ENCODE data around the gene MEGF10. TPM values are rescaled to one million over a fixed set of nuclear protein-coding genes. Genes with fewer than 3 reads are reported as not detected.

The MEGF10 gene
- total RNA-seq, 1 donor: under 0.01 TPM

GRCh38 chr5:127498548-127498947, 208.0 kb downstream of the MEGF10 start:
- Histone ChIP-seq H3K9me3 (ENCODE audit: low read depth, low read length) (no peaks in the 10 kb centered on the region), H3K27me3 (ENCODE audit: insufficient read depth, low read length) (peaks cover 7% of the 10 kb centered on the region), H3K4me3 (ENCODE audit: low read length) (no peak overlapping the region), H3K4me1 (ENCODE audit: insufficient read depth, low read length) (no peaks in the 10 kb centered on the region)

DNA sequence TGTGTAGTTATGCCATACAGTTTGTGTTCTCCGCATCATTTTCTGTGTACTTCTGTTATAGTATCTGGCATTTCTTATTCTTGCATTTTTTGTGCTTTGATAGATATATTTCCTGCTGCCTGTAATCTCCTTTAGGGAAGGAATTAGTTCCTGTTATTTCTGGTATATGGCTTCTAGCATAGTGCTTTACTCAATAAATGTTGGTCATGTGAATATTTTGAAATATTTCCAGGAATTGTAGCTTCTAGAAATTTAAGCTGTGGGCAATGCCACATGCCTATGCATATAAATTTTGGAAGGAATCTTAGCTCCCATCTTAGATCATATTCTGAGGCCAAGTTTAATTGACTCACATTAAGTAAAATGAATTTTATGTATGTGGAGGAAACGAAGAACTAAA, 215.3 kb downstream of the MEGF10 start:
- Histone ChIP-seq H3K9me3 (ENCODE audit: low read depth, low read length) (no peaks in the 10 kb centered on the region), H3K4me1 (ENCODE audit: insufficient read depth, low read length) (no peaks in the 10 kb centered on the region), H3K27me3 (ENCODE audit: insufficient read depth, low read length) (peaks cover 3% of the 10 kb centered on the region), H3K4me3 (ENCODE audit: low read length) (no peak overlapping the region)

GRCh38 chr5:127506616-127507015, 216.0 kb downstream of the MEGF10 start:
- Histone ChIP-seq H3K27me3 (ENCODE audit: insufficient read depth, low read length) (peaks cover 6% of the 10 kb centered on the region), H3K4me1 (ENCODE audit: insufficient read depth, low read length) (no peaks in the 10 kb centered on the region), H3K4me3 (ENCODE audit: low read length) (no peak overlapping the region)

DNA sequence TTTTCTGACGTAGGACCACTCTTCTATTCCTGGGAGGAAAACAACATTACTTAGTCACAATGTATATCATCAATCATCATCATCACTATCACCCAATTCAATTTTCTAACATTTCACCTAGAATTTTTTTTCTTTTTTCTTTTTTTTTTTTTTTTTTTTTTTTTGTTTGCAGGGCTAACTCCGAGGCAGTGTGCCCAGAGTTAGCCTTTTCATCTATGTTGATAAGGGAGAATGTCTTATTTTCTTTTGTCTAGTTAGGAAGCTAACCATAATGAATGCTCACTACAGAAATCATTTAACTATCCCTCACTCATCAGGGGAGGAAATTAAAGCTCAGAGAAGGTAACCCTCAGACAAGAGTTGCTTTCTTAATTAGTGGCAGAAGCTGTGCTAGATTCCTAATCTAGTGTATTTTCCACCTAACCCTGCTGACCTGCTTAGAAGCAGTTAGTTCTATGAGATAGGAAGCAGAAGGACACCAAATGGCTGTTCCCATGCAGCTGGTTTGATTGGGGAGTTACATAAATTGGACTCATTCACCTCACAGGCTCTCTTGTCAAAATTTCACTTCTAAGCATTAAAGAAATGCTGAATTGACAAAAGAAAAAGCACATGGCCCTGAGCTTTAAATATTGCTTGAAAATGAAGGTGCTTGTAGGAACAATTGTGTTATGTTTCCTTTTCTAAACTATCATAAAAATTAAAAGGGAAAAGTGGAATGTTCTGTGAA, 218.2 kb downstream of the MEGF10 start:
- no peak overlapping the region for H3K4me3 ChIP-seq (ENCODE audit: low read length)
- peaks cover 9% of the 10 kb centered on the region for H3K27me3 ChIP-seq (ENCODE audit: insufficient read depth, low read length)
- no peaks in the 10 kb centered on the region for H3K9me3 ChIP-seq (ENCODE audit: low read depth, low read length)
- H3K4me1 ChIP-seq (ENCODE audit: insufficient read depth, low read length): no peaks in the 10 kb centered on the region

More at GRCh38 chr5:127506616-127507015, 216.0 kb downstream of the MEGF10 start:
- H3K9me3 ChIP-seq (ENCODE audit: low read depth, low read length): no peaks in the 10 kb centered on the region

Other genes with a start within 250 kb of the MEGF10 start
- 0.94 TPM for gene C5orf63, start 217.3 kb upstream of the MEGF10 start, total RNA-seq
- 44.6 TPM for gene PRRC1, start 226.8 kb downstream of the MEGF10 start, total RNA-seq